ENCODE results near the gene PARD3B.

PARD3B gene

GRCh38 chr2:205133544-205133943 is 588.3 kb downstream of the PARD3B start:
- no peak for DNase-seq (ENCODE audit: low spot score)

GRCh38 chr2:205138735-205139134 is 593.5 kb downstream of the PARD3B start:
- no peak for DNase-seq (ENCODE audit: low spot score)

- DNase-seq (ENCODE audit: low spot score), result no peak
Observed at GRCh38 chr2:205139822-205140463, 594.7 kb downstream of the PARD3B start.

GRCh38 chr2:205141381-205141780 is 596.1 kb downstream of the PARD3B start:
- no peak for DNase-seq (ENCODE audit: low spot score)

GRCh38 chr2:205145888-205146287 is 600.6 kb downstream of the PARD3B start:
- DNase-seq (ENCODE audit: low spot score), result no peak

GRCh38 chr2:205148755-205149154 is 603.5 kb downstream of the PARD3B start:
- no peak for DNase-seq (ENCODE audit: low spot score)

GRCh38 chr2:205156457-205156856 is 611.2 kb downstream of the PARD3B start:
- no peak for DNase-seq (ENCODE audit: low spot score)

- no peak for DNase-seq (ENCODE audit: low spot score)
Observed at GRCh38 chr2:205158404-205158803, 613.1 kb downstream of the PARD3B start.

- no peak for DNase-seq (ENCODE audit: low spot score)
Observed at GRCh38 chr2:205161156-205161839, 616.0 kb downstream of the PARD3B start.

GRCh38 chr2:205166745-205167144 is 621.5 kb downstream of the PARD3B start:
- no peak for DNase-seq (ENCODE audit: low spot score)

GRCh38 chr2:205169012-205169411 is 623.7 kb downstream of the PARD3B start:
- DNase-seq (ENCODE audit: low spot score), result no peak

GRCh38 chr2:205169464-205169863 is 624.2 kb downstream of the PARD3B start:
- no peak for DNase-seq (ENCODE audit: low spot score)

GRCh38 chr2:205170399-205170798 is 625.1 kb downstream of the PARD3B start:
- no peak for DNase-seq (ENCODE audit: low spot score)

GRCh38 chr2:205171261-205171940 is 626.1 kb downstream of the PARD3B start:
- no peak for DNase-seq (ENCODE audit: low spot score)

- no peak for DNase-seq (ENCODE audit: low spot score)
Observed at GRCh38 chr2:205175831-205176230, 630.6 kb downstream of the PARD3B start.

GRCh38 chr2:205176546-205176945 is 631.3 kb downstream of the PARD3B start:
- no peak for DNase-seq (ENCODE audit: low spot score)

- no peak for DNase-seq (ENCODE audit: low spot score)
Observed at GRCh38 chr2:205177546-205177945, 632.3 kb downstream of the PARD3B start.

- DNase-seq (ENCODE audit: low spot score), result no peak
Observed at GRCh38 chr2:205180730-205181129, 635.5 kb downstream of the PARD3B start.

GRCh38 chr2:205187731-205188130 is 642.5 kb downstream of the PARD3B start:
- DNase-seq (ENCODE audit: low spot score), result no peak

- no peak for DNase-seq (ENCODE audit: low spot score)
Observed at GRCh38 chr2:205188239-205189138, 643.2 kb downstream of the PARD3B start.

GRCh38 chr2:205189301-205189700 is 644.0 kb downstream of the PARD3B start:
- DNase-seq (ENCODE audit: low spot score), result no peak

GRCh38 chr2:205190528-205190927 is 645.3 kb downstream of the PARD3B start:
- DNase-seq (ENCODE audit: low spot score), result no peak

Data from CD4-positive, alpha-beta T cell treated with Interleukin-2 at 100 ng/mL for 4 hours (primary cell).